Measurements from ENCODE around the gene UPK2.

Gene UPK2

GRCh38 chr11:118956094-118956846 is at the start of gene UPK2:
Gene UPK2, plus strand, starts transcription at chr11:118956298. Its CDS starts 53 bp downstream, at chr11:118956351.
- DNase-seq (ENCODE audit: low read depth in 2 of 2) = peak; percentile 79 to 80

DNA sequence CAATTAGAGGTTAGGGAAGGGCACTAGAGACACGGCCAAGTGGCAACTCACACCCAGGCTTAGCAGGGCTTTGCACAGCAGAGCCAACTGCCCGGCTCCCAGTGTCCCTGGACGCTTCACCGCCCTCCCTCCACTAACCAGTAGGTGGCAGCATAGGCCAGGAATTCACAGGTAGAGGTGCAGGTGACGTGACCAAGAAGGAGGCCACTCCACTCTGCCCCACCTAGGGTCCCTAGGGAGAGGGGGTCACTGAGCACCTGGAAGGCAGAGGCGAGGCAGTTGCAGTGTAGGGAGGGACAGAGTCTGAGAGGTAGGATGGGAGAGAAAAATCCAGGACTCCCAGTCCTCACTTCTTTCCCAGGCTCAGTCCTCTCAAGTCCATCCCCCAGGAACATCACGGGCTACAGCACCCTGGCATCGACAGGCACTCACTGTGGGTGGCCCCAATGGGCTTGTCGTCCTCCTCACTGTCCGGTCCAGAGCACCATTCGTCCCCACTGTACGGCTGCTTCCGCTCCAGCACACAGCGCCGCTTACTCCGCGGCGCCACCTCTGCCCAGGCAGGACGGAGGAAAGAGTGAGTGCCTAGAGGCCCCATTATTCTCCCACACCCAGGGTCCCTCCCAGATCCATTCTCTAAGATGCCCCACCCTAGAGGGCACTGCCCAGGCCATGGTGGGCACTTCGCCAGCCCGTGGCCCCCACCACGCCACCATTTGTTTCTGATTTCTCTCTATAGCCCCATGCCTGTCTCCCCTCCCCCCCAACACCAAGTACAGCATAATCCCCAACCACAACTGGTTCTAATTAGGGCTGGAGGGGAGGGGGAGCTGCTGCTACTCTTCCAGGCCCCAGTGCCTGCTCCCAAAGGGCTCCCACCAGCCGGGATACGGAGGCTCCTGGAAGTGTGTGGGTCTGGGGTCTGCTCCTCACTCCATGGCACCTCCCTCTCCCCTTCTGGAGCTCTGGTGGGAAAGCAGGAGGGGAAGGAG is 48.8 kb upstream of the UPK2 start:
- DNase-seq (ENCODE audit: low read depth in 2 of 2) = peak; percentile 75 to 77

GRCh38 chr11:118908264-118908663 is 47.8 kb upstream of the UPK2 start:
- no peak for DNase-seq (ENCODE audit: low read depth in 2 of 2)

DNA sequence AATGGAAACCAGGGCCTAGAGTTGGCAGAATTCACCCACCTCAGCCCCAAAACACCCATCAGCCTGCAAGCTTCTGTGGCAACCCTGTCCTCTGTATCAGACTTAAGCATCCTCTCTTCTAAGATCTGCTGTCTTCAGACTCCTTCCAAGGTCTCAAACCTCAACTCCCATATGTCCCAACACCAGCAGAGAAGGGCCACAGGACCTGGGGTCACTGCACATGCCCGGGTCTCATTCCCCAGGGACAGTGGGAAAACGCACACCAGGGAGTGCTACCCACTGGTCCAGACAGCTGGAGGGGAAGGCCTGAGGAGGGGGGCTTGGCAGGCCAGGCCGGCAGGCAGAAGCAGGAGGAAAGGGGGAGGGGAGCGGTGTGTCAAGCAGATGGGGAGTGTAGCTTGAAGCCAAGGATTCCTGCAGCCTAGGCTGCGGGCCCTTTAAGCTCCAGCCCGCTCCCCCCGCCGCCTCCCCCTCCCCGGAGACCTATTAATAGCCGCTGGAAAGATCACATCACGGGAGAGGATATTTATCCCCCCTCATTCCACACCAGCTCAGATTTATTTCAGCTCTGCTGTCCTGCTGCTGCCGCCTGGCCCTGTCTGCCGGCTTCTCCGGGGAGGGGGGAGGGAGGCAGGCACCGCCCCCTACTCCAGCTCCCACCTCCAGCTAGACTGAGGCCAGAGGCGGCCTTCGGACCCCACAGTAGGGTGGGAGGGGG is 47.0 kb upstream of the UPK2 start:
- DNase-seq (ENCODE audit: low read depth in 2 of 2) = no peak

- no peak for DNase-seq (ENCODE audit: low read depth in 2 of 2)
Measured at GRCh38 chr11:118909619-118910308, 46.3 kb upstream of the UPK2 start.

DNA sequence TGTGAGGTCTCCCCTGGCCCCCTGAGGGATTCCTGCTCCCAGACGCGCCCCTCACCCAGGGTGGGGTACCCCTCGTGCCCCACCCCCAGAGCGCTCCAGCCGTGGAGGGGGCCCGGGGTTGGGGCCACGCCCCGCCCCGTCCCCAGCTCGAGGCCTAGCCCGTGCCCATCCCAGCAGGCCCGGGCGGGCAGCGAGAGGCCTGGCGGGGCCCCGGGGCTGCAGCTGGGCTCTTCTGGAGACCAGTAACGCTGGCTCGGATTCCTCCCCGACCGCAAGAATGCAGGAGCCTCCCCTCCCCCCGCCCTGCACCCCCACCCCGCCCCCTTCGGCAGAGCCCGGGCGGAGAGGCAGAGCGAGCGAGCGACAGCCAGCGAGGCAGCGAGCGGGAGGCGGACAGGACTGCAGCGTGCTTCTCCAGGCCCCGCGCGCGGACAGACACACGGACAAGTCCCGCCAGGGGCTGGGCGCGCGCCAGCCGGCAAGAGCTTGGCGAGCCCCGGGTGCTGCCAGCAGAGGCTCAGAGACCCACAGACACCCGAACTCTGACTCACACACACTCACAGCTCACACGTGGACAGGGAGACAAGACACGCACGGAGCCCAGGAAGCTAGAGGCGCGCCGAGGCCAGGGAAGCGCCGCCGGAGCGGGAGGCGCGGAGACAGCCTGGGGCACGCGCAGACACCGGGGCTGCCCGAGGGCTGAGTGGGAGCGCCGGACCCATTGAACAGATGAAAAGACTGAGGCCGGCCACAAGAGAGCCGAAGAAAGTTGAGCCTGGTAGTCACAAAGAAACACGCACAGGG is 45.6 kb upstream of the UPK2 start:
- DNase-seq (ENCODE audit: low read depth in 2 of 2) = no peak

DNA sequence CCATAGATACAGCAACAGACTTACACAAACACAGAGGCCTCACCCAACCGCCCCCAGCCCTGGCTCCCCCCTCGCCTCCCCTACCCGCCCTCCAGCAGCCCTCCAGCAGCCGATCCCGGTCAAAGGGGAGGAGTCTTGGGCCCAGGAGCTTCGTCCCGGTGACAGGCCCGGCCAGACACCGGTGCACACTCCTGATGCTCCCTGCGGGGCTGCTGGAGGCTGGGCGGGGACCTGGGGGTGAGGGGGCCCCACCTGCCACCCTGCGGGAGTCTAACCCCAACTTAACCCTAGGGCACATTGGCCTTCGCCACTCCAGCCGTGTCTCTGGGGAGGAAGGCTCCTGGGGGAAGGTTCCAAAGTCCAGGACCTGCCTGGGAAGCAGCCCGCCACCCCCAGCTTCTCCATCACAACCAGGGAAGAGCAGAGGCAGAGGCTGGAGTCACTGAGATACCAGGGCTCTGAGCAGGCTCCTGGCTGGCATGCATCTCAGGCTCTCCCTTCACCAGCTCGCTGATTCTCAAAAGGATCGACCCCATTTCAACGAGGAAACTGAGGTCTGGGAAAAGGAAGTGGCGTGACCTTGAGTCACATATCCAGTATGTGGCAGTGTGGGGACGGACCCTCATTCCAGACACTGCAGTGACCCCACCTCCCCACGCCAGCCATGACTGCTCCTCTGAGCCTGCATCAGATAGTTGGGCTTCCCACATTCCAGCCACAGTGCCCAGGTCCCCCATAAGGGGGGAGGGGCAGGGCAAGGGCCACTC is 44.8 kb upstream of the UPK2 start:
- no peak for DNase-seq (ENCODE audit: low read depth in 2 of 2)

GRCh38 chr11:118911880-118912741 is 44.0 kb upstream of the UPK2 start:
- DNase-seq (ENCODE audit: low read depth in 2 of 2) = peak; percentile 64 to 70

DNA sequence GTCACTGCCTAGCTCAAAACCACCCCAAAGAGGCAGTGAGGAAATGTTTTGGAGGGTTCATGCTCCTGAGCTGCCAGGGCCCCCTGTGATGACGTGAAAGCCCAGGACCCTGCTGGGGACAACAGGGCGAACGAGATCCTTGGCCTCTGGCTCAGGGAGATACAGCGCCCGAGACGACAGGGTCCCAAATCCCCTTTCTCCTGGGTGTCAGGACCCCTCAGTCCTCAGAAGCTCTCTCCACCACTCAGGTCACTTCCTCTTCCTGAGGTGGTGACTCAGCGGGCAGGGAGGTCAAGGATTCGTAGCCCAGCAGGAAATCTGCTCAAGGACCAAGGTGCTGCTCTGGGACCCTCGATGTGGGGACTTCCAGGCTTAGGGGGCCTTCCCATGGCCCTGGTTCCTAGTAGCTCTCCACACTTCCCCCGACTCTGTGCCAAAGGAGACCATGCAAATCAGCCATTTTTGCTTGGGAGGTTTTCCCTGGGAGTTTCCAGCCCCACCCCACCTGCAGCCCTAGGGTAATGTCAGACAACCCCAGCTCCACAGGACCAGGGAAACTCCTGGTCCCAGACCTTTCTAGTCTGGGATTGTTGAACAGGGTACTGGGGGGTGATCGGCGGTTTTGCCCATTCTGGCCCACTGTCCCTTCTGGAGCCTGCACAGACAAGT is 43.2 kb upstream of the UPK2 start:
- DNase-seq (ENCODE audit: low read depth in 2 of 2) = no peak

DNA sequence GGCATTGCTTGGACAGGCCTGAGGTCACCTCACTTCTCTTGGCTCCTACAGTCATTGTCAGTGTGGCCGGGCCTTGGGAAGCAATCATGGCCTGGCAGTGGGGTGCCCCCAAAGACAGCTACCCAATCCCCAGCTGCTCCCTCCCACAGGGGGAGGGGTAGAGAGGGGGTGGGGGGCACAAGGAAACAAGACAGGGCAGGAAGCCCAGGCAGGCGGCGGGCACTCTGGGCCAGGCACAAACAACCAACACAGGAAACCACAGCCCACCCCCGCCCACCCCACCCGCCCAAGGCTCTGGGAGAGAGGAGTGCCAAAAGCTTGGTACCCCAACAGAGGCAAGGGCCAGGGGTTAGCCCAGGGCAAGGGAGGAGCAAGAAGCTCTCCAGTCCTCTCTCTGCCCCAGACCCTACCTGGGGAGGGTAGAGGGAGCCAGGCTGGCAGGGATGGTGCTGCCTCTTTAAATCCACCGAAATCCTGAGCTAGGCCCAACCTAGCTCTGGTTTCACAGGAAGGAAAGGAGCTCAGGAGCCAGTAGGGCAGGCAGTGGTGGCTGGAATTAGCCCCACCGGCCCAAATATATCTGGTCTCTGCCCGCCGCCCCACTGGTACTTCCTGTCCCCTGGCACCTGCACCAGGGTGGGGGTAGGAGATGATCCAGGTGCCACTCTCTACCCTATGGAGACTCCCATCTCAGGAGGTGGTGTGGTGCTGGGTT is 42.5 kb upstream of the UPK2 start:
- DNase-seq (ENCODE audit: low read depth in 2 of 2) = no peak

- peak in 1 of 2 donors; percentile 49 for DNase-seq (ENCODE audit: low read depth in 2 of 2)
Measured at GRCh38 chr11:118914178-118914918, 41.8 kb upstream of the UPK2 start.

DNA sequence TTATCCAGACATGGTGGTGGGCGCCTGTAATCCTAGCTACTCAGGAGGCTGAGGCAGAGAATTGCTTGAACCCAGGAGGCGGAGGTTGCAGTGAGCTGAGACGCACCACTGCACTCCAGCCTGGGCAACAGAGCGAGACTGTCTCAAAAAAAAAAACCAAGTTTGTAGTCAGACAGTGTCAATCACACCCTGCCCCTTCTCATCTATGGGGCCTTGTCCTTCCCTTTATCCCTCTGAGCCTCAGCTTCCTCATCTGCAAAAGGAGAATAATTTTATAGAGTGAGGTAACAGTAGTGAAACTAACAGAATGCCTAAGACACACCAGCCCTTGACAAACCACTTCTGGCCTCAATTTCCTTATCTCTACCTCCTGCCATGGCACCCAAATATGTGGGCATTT is 41.1 kb upstream of the UPK2 start:
- DNase-seq (ENCODE audit: low read depth in 2 of 2) = no peak

DNA sequence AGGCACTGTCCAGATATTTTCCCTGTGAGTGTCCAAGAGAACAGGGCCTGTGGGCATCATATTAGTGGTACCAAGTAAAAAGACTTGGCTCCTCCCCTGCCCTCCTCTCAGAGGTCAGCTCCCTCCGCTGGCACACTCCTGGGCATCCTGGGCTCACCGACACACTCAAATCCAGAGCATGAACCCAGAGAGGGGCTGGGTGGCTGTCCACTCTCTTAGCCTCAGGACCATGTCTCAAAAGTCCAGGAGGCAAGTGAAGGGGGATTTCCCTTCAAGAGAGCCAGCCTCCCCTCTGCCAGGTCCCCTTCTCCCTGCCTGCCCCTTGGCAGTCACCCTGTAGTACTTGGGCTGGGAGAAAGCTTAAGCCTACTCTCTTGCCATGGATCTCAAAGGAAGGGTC is 40.7 kb upstream of the UPK2 start:
- DNase-seq (ENCODE audit: low read depth in 2 of 2) = no peak

DNA sequence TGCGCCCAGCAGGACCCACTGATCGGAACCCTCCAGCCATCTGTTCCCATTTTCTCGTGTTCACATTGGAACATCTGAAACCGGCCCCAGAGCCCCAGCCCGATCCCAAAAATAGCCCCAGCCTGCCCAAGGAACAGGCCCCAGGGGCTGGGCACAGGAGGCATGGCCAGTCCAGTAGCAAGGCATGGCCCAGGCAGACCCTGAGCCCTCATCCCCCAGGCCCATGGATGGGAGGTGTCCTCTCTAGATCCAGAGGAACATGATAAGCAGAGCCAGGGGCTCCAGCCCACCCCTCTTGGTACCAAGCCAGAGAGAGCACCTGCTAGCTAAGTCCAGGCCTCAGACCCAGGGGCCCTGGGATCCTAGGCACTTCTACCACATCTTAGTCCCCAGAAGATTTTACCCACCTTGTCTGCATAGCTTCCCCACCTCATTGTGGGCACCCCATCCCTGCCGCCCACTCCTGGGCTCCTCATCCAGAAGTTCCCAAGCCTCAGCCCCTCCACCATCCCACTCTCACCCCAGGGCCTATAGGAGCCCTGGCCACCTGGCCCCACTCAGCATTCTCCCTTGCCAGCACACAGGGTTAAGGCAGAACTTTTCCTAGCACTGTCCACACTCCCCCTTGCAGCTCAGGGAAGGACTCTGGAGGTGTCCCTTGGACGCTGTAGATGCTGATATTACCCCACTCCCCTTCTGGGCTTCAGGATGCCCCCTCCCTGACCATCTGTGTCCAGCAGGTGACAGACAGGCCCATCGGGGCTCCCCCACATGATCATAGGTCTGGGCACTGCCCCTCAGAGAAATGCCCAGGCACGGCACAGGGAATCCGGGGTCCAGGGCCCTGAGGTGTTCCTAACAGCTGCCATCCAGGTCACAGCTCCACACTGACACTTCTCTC is 39.9 kb upstream of the UPK2 start:
- no peak for DNase-seq (ENCODE audit: low read depth in 2 of 2)

DNA sequence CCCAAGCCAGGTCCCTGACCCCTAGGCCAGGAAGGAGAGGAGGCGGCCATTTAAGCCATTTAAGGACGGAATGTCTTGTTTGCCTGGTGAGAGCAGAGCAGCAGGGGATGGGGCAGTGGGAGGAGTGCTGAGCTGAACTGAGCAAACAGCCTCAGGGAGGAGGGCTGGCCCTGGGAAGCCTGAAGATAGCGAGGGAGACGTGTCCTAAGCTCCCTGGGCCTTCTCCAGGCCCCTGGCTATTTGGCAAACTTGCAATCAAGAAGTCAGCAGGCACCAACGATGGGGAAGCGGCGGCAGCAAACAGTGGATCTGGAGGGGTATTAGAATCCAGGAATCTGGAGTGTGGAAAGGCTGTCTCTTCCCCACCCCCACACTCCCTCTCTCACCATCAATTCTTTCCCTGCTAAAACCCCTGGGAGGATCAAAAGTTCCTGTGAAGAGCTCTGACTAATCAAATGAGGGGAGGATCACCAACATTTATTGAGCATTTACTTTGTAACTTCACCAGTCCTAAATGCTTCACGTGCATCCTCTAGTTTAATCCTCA is 39.2 kb upstream of the UPK2 start:
- DNase-seq (ENCODE audit: low read depth in 2 of 2) = no peak
